Breast epithelium (tissue), 4 donors: ENCODE data around the gene OR5K2. TPM values are rescaled to one million over a fixed set of nuclear protein-coding genes. Genes with fewer than 3 reads are reported as not detected.

Experiments used
- DNase-seq, 2 donors: peaks; one replicate each; pipeline ENCODE4 v3.0.0-alpha.2; 2019; ENCODE audit warnings: low spot score in 2 of 2
- H3K27ac ChIP-seq, 2 donors: fragments of 200-600 bp; sonication (generic) in 1 of 2; one replicate each; pipeline ENCODE4 v1.5.1; 2016 to 2019; ENCODE audit warnings: mild to moderate bottlenecking in 1 of 2
- H3K27me3 ChIP-seq, 2 donors: fragments of 200-600 bp; sonication (generic) in 1 of 2; one replicate each; pipeline versions ENCODE4 v1.5.1 to v1.6.0; 2017 to 2019; ENCODE audit warnings: control low read depth in 1 of 2, mild to moderate bottlenecking in 1 of 2
- H3K36me3 ChIP-seq: fragments of 200-600 bp; one replicate; pipeline ENCODE4 v1.5.1; 2019
- H3K4me1 ChIP-seq, 2 donors: fragments of 200-600 bp; sonication (generic); one replicate each; pipeline ENCODE4 v1.5.1; 2016 to 2019; ENCODE audit warnings: control low read depth in 1 of 2
- H3K4me3 ChIP-seq, 3 donors: fragments of 200-600 bp; sonication (generic); 1 replicate in 2 of 3; 2 replicates in 1 of 3; pipeline ENCODE4 v1.5.1; 2016 to 2019; ENCODE audit warnings: mild to moderate bottlenecking in 3 of 3, moderate library complexity in 2 of 3
- H3K9me3 ChIP-seq, 2 donors: fragments of 200-600 bp; sonication (generic) in 1 of 2; one replicate each; pipeline ENCODE4 v1.5.1; 2016 to 2019; ENCODE audit warnings: control low read depth in 1 of 2
- POLR2A ChIP-seq: fragments of 450-650 bp; IDR thresholded peaks from one replicate; pipeline ENCODE4 v1.6.1; 2016; ENCODE audit warnings: antibody characterized with exemption, mild to moderate bottlenecking, moderate library complexity
- POLR2AphosphoS5 ChIP-seq, 3 donors: sonication (generic); formaldehyde crosslinking; IDR thresholded peaks; one replicate each; pipeline ENCODE4 v1.6.1; 2017; ENCODE audit warnings: antibody characterized with exemption in 3 of 3
- intact Hi-C: fragments of 100-400 bp; cut with DNase I; formaldehyde crosslinking; loops from one replicate; pipeline ENCODE4 v1.15.1; 2023; ENCODE audit warnings: low total_unique reads
- total RNA-seq, 3 donors: library from RNA; depleted of rRNA; stranded (reverse); fragments of >200 nt; gene quantifications; one replicate each; pipeline ENCODE4 v1.1.0, GENCODE V29; 2016
- TF ChIP-seq, protein P1 (sequence below), 3 donors: fragments of 450-650 bp; IDR thresholded peaks; one replicate each; pipeline ENCODE4 v1.5.1; 2016 to 2017; ENCODE audit warnings: antibody characterized with exemption in 3 of 3, mild to moderate bottlenecking in 3 of 3, moderate library complexity in 3 of 3

OR5K2 gene
- total RNA-seq, 3 donors from 2014 or later, result not detected

DNA sequence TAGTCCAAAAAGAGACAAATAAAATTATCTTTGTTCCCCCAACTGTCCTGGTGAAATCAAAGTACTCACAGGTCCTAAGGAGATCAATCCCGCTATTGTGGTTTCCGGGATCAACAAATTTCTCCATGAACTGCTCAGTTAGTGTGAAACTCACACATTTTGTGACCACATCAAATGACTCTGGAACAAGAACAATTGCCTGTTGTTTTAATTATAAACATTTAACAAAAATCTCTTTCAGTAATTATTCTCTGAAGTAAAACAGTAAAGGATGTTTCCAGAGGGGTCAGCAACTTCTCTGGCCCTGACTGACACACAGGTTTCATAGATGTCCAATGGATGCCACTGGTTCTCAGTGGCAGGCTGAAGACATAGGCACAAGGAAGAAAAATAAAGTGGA, 21.3 kb downstream of the OR5K2 start:
- intact Hi-C loops, result no loop called here
- H3K36me3 ChIP-seq, result no peaks in the 10 kb centered on the region
- no peak for DNase-seq
- H3K4me1 ChIP-seq, result no peaks in the 10 kb centered on the region
- no peaks in the 10 kb centered on the region for H3K27me3 ChIP-seq
- H3K4me3 ChIP-seq, result no peak overlapping the region
- no peak overlapping the region for H3K27ac ChIP-seq
- TF ChIP-seq POLR2AphosphoS5 (IDR thresholded peaks at IDR 0.05) (no peak), POLR2A (no peak)
- TF ChIP-seq, protein P1, sequence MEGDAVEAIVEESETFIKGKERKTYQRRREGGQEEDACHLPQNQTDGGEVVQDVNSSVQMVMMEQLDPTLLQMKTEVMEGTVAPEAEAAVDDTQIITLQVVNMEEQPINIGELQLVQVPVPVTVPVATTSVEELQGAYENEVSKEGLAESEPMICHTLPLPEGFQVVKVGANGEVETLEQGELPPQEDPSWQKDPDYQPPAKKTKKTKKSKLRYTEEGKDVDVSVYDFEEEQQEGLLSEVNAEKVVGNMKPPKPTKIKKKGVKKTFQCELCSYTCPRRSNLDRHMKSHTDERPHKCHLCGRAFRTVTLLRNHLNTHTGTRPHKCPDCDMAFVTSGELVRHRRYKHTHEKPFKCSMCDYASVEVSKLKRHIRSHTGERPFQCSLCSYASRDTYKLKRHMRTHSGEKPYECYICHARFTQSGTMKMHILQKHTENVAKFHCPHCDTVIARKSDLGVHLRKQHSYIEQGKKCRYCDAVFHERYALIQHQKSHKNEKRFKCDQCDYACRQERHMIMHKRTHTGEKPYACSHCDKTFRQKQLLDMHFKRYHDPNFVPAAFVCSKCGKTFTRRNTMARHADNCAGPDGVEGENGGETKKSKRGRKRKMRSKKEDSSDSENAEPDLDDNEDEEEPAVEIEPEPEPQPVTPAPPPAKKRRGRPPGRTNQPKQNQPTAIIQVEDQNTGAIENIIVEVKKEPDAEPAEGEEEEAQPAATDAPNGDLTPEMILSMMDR (IDR thresholded peaks at IDR 0.05), result no peak
- no peaks in the 10 kb centered on the region for H3K9me3 ChIP-seq

DNA sequence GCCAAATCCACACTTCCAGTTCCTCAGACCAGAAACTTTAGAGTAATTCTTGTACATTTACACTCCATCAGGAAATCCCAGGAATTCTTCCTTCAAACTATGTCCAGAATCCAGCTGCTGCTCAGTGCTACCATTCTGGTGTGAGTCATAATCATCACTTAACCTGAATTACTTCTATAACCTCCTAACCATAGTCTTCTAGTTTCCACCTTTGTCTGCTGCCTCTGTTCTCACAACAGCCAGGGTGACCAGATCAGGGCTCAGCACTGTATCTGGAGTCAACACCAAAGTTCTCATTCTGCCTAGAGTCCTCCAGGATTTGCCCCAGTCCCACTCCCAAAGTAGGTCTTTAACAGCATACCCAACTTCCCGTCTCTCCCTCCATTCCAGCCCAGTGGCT, 21.9 kb downstream of the OR5K2 start:
- no peaks in the 10 kb centered on the region for H3K9me3 ChIP-seq
- intact Hi-C loops, result no loop called here
- no peaks in the 10 kb centered on the region for H3K36me3 ChIP-seq

DNA sequence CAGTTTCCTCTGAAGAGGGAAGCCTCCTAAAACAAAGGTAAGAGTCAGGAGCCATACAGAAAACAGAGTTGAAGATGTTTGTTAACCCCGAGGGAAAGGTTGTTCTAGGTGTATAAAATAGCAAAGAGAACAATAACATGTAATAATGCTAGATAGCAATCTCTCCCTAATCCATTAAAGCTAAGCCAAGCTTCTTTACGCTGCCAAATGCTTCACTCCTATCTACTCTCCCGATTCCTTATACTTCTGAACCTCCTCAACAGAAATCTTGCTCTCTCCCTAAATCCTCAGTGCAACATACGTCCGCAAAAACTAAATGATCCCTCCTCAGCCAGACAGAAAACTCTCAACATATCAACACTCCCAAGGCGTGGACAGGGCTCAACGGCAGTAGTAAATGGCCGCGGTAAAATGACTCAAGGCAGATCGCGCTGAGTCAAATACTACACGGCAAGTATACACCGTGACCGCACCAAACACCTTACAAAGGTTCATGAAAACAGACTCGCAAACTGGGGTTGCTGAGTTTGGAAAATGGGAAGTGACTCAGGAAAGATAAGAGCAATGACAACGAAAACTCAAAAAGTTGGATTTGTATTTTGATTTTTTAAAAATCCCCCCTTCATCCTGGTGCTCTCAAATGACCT, 24.5 kb downstream of the OR5K2 start:
- Histone ChIP-seq H3K27me3 (no peaks in the 10 kb centered on the region), H3K27ac (peak overlapping the region; percentile 94 to 98), H3K36me3 (no peaks in the 10 kb centered on the region), H3K4me1 (no peaks in the 10 kb centered on the region), H3K4me3 (peak overlapping the region; percentile 74 to 80 (median 75)), H3K9me3 (no peaks in the 10 kb centered on the region)
- peak in 1 of 2 donors; percentile 27 for DNase-seq
- intact Hi-C loops, result no loop called here
- TF ChIP-seq POLR2AphosphoS5 (IDR thresholded peaks at IDR 0.05), result no peak
- no peak for TF ChIP-seq POLR2A

More for the DNA sequence above, 21.9 kb downstream of the OR5K2 start:
- TF ChIP-seq, protein P1 (IDR thresholded peaks at IDR 0.05), result no peak
- TF ChIP-seq POLR2AphosphoS5 (IDR thresholded peaks at IDR 0.05) (no peak), POLR2A (no peak)
- DNase-seq, result no peak
- Histone ChIP-seq H3K27ac (no peak overlapping the region), H3K4me1 (no peaks in the 10 kb centered on the region), H3K4me3 (no peak overlapping the region), H3K27me3 (no peaks in the 10 kb centered on the region)

DNA sequence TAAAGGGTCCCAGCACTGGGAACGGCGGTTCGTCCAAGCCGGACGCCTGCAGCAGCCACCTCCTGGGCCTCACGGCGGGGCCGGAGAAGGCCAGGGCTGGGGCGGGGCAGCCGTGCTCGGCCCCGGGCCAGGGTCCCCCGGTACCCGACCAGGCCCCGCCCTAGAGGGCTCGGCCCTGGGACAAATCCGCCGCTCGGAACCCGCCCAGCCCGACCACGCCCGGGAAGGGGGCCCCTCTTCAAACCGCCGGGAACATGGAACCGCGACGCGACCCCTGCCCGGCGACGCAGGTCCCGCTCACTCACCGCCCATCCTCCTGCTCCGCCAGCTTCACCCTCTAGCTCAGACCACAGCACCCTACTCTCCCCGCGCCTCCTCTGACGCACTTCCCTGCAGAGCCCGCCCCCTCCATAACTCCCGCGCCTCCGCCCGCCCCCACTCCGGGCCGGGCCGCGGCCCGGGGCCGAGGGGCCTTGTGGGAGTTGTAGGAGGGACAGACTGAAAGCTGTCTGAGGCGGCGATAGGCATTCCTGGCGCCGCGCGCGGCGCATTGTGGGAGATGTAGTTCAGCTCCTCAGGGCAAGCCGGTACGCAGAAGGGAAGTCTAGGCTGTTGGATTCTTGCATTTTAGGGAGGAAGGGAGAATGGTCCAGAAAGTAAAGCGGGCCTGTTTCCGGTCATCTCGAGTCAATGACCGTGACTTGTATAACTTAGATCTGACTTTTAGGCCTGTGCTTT, 25.2 kb downstream of the OR5K2 start, which contains the start of gene CLDND1:
CLDND1 (minus strand) TSS at position 359 of the 738 bp plus-strand sequence. CDS start 1,478 bp downstream, outside the sequence.
- TF ChIP-seq POLR2AphosphoS5 (IDR thresholded peaks at IDR 0.05), result peak; percentile 72 to 90 (median 77)
- TF ChIP-seq POLR2A, result peak; percentile 65
- TF ChIP-seq, protein P1 (IDR thresholded peaks at IDR 0.05), result peak in 1 of 3 donors; percentile 11
- Histone ChIP-seq H3K27ac (peak within 1 kb of the TSS; percentile 94 to 98), H3K27me3 (no peaks in the 10 kb centered on the region), H3K9me3 (no peaks in the 10 kb centered on the region), H3K4me3 (peak within 1 kb of the TSS; percentile 74 to 80 (median 75)), H3K4me1 (no peaks in the 10 kb centered on the region), H3K36me3 (no peaks in the 10 kb centered on the region)
- DNase-seq, result peak; percentile 94 to 97
- intact Hi-C loops, result no loop called here

DNA sequence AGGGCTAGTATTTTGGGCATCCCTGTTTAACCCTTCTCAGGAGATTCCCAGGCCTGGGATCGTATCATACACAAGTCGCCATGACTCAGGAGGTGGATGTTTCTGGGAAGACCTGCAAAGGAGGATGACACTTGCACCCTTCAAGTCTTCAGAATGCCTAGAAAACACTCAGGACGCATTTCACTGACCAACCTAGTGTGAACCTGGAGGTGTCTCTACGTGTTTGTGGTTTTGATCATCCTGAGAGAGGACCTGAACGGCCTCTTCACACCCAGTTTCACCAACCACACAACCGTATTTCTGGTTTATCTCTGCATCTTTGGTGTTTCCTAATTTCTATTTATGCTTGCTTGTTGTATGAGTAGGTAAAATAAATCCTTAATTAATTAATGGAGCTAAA, 28.0 kb downstream of the OR5K2 start:
- no peak for DNase-seq
- Histone ChIP-seq H3K4me3 (no peak overlapping the region), H3K36me3 (no peaks in the 10 kb centered on the region), H3K4me1 (no peaks in the 10 kb centered on the region), H3K27me3 (no peaks in the 10 kb centered on the region), H3K27ac (no peak overlapping the region), H3K9me3 (no peaks in the 10 kb centered on the region)
- TF ChIP-seq POLR2A (no peak), POLR2AphosphoS5 (IDR thresholded peaks at IDR 0.05) (no peak)
- TF ChIP-seq, protein P1 (IDR thresholded peaks at IDR 0.05), result no peak
- intact Hi-C loops, result no loop called here
